HepG2 (cell line): ENCODE measurements around the gene COCH. TPM values are rescaled to one million over a fixed set of nuclear protein-coding genes. Genes with fewer than 3 reads are reported as not detected.
A peak's percentile ranks its signal among the peaks of the same experiment; 100 is the strongest.

Experiments used
- ARHGAP35 ChIP-seq: sonication (generic); formaldehyde crosslinking; IDR thresholded peaks from 2 replicates; pipeline ENCODE4 v1.9.0; 2022; ENCODE audit warnings: mild to moderate bottlenecking, inconsistent platforms, moderate library complexity, missing genetic modification reagents, borderline replicate concordance
- ATF2 ChIP-seq: sonication (generic); formaldehyde crosslinking; IDR thresholded peaks from 2 replicates; pipeline ENCODE4 v1.4.0; 2020; ENCODE audit warnings: missing genetic modification reagents
- CEBPB ChIP-seq: IDR thresholded peaks from 2 replicates; pipeline ENCODE4 v1.6.1; 2011; ENCODE audit warnings: low read depth, low read length, improper control_type of control experiment, borderline replicate concordance
- DPF2 ChIP-seq: sonication (generic); formaldehyde crosslinking; IDR thresholded peaks from 2 replicates; pipeline ENCODE4 v1.4.0; 2020; ENCODE audit warnings: mild to moderate bottlenecking, low read depth, missing genetic modification reagents, borderline replicate concordance
- ELK4 ChIP-seq: sonication (generic); formaldehyde crosslinking; IDR thresholded peaks from 2 replicates; pipeline ENCODE4 v1.9.0; 2021; ENCODE audit warnings: missing genetic modification reagents, borderline replicate concordance
- EP300 ChIP-seq, 3 experiments: sonication (generic) in 1 of 3; formaldehyde crosslinking in 1 of 3; IDR thresholded peaks; 2 replicates each; pipeline versions ENCODE4 v1.5.1 to v1.6.1; 2011 to 2020; ENCODE audit warnings: low read depth in 2 of 3, low read length in 2 of 3, borderline replicate concordance in 1 of 3, improper control_type of control experiment in 1 of 3, mild to moderate bottlenecking in 1 of 3, missing genetic modification reagents in 1 of 3, moderate library complexity in 1 of 3
- IRF2 ChIP-seq: IDR thresholded peaks from 2 replicates; pipeline ENCODE4 v1.6.1; 2018; ENCODE audit warnings: missing genetic modification reagents, missing compliant biosample characterization
- KAT8 ChIP-seq: IDR thresholded peaks from 2 replicates; pipeline ENCODE4 v1.6.1; 2016; ENCODE audit warnings: missing genetic modification reagents, missing compliant biosample characterization
- KDM1A ChIP-seq: IDR thresholded peaks from 2 replicates; pipeline ENCODE4 v1.6.1; 2016; ENCODE audit warnings: missing compliant biosample characterization
- LCORL ChIP-seq, 2 experiments: fragments of 450-650 bp in 1 of 2; sonication (generic) in 1 of 2; formaldehyde crosslinking in 1 of 2; IDR thresholded peaks; 2 replicates each; pipeline versions ENCODE4 v1.5.0 to v1.6.1; 2017 to 2020; ENCODE audit warnings: antibody characterized with exemption in 1 of 2, missing genetic modification reagents in 1 of 2
- NR2F1 ChIP-seq, 2 experiments: fragments of 450-650 bp in 1 of 2; formaldehyde crosslinking in 1 of 2; IDR thresholded peaks; 2 replicates each; pipeline versions ENCODE4 v1.5.0 to v1.6.1; 2016 to 2020; ENCODE audit warnings: mild to moderate bottlenecking in 1 of 2, missing compliant biosample characterization in 1 of 2, missing genetic modification reagents in 1 of 2, moderate library complexity in 1 of 2
- RARA ChIP-seq: IDR thresholded peaks from 2 replicates; pipeline ENCODE4 v1.6.1; 2016; ENCODE audit warnings: missing genetic modification reagents, missing compliant biosample characterization
- RBM22 ChIP-seq: fragments of 200-400 bp; formaldehyde crosslinking; optimal IDR thresholded peaks from 2 replicates; pipeline ENCODE3; 2017; ENCODE audit warnings: mild to moderate bottlenecking, low read length, moderate library complexity
- ZBTB7B ChIP-seq: sonication (generic); formaldehyde crosslinking; IDR thresholded peaks from 2 replicates; pipeline ENCODE4 v1.4.0; 2020; ENCODE audit warnings: missing genetic modification reagents
- ZBTB8A ChIP-seq: sonication (generic); formaldehyde crosslinking; IDR thresholded peaks from 2 replicates; pipeline ENCODE4 v1.4.0; 2020; ENCODE audit warnings: mild to moderate bottlenecking, low read depth, missing genetic modification reagents, borderline replicate concordance
- ZNF574 ChIP-seq: sonication (generic); formaldehyde crosslinking; IDR thresholded peaks from 2 replicates; pipeline ENCODE4 v1.4.0; 2020; ENCODE audit warnings: missing genetic modification reagents
- ZNF747 ChIP-seq: sonication (generic); formaldehyde crosslinking; IDR thresholded peaks from 2 replicates; pipeline ENCODE4 v1.8.1; 2023; ENCODE audit warnings: missing genetic modification reagents, mild to moderate bottlenecking, borderline replicate concordance
- ZNF770 ChIP-seq: sonication (generic); formaldehyde crosslinking; IDR thresholded peaks from 2 replicates; pipeline ENCODE4 v1.5.0; 2020; ENCODE audit warnings: mild to moderate bottlenecking, missing genetic modification reagents
- polyA plus RNA-seq, 8 experiments: library from polyadenylated mRNA; depleted of rRNA in 3 of 8; stranded (reverse) in 7 of 8; unstranded in 1 of 8; fragments of >200 nt; fragmentation: Illumina TruSeq in 4 of 8; extraction: Trizol in 4 of 8; gene quantifications; 2 replicates each; pipeline versions ENCODE4 v1.2.1 to v1.2.3, GENCODE V29; 2011 to 2016; ENCODE audit warnings: low read depth in 4 of 8, missing spikeins in 1 of 8, mixed read lengths in 1 of 8; ENCODE audit not compliant: insufficient read depth in 1 of 8
- total RNA-seq, 5 experiments: library from RNA; depleted of rRNA; stranded (reverse); fragments of >200 nt; fragmentation: Illumina TruSeq; extraction: Trizol; gene quantifications; 2 replicates each; pipeline ENCODE4 v1.2.3, GENCODE V29; 2016; ENCODE audit warnings: low read depth in 1 of 5

COCH gene
- total and polyA plus RNA-seq, 2 of the 13 experiments (the other 11 are each of a cell fraction or from before 2014, with no cell fraction given) = 78.2 to 79.3 TPM

GRCh38 chr14:30903285-30904124 is 29.1 kb downstream of the COCH start (continued):
- TF ChIP-seq KAT8 (CRISPR knock-in tag) (peak; percentile 17; the same call in 1 of the 2 replicates), KDM1A (0 out of 2 replicates have a peak, but pooled peaks have one; percentile 18), CEBPB (peak; percentile 90; the same call in 1 of the 2 replicates), IRF2 (CRISPR knock-in tag) (0 out of 2 replicates have a peak, but pooled peaks have one; percentile 26), ZBTB8A (CRISPR knock-in tag) (0 out of 2 replicates have a peak, but pooled peaks have one; percentile 56), ZNF770 (CRISPR knock-in tag) (0 out of 2 replicates have a peak, but pooled peaks have one; percentile 28), NR2F1 (CRISPR knock-in tag; IDR thresholded peaks at IDR 0.05) (peak; percentile 18 to 42; a peak in 2 of 4 replicates), ZNF747 (CRISPR knock-in tag) (no peak), DPF2 (CRISPR knock-in tag) (peak; percentile 72; the same call in 1 of the 2 replicates), ELK4 (CRISPR knock-in tag) (no peak), LCORL (IDR thresholded peaks at IDR 0.05) (0 out of 2 replicates have a peak, but pooled peaks have one; percentile 39), LCORL (CRISPR knock-in tag; IDR thresholded peaks at IDR 0.05) (0 out of 2 replicates have a peak, but pooled peaks have one; percentile 39), RBM22 (peak; percentile 45), ZBTB7B (peak; percentile 54; the same call in 1 of the 2 replicates), RARA (peak; percentile 87), ATF2 (CRISPR knock-in tag) (0 out of 2 replicates have a peak, but pooled peaks have one; percentile 46), EP300 (IDR thresholded peaks at IDR 0.05; ENCODE audit: low read depth in 2 of 2, low read length in 2 of 2) (peak in 1 of 2 experiments; percentile 24; a peak in 1 of 4 replicates), EP300 (CRISPR knock-in tag; IDR thresholded peaks at IDR 0.05; ENCODE audit: borderline replicate concordance) (no peak), ZNF574 (CRISPR knock-in tag) (no peak), ARHGAP35 (CRISPR knock-in tag) (no peak)
